ENCODE data around the gene TMEM18.

TMEM18 gene

DNA sequence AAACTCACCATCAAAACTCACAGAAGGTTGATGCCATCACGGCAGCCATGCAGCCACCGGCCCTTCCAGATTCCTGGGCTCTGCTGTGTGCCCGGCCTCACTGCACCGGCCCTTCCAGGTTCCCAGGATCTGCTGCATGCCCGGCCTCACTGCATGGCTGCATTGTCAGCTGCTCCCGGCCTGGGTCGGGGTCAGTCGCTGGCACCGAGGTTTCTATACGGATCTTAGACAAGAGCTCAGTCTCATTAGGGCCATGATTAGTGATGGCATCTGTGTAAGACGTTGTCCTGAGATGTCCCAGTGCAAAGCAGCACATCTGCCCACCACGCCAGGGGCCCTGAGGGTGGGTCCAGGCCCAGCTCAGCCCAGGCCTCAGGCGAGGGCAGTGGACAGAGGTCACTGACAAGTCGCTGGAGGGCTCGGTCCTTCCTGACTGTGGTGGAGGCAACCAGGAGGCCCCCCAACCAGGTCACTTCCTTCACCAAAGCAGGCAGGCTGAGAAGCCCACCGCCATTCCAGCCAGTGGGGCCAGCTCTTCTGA is 29.4 kb downstream of the TMEM18 start:
- H2AFZ ChIP-seq (ENCODE audit: low read length), result no peak overlapping the region
- no peaks in the 10 kb centered on the region for H3K36me3 ChIP-seq (replicated peaks in 1 of 2; ENCODE audit: control insufficient read depth in 2 of 2, insufficient read depth in 2 of 2, low read length in 2 of 2)
- no peak overlapping the region for H3K23ac ChIP-seq (ENCODE audit: low read depth, low read length, poor library complexity)
- no peak overlapping the region for H3K4me3 ChIP-seq (ENCODE audit: low read length in 2 of 2)
- peak overlapping the region; percentile 36 for H3K18ac ChIP-seq (ENCODE audit: low read length)
- H2BK12ac ChIP-seq (ENCODE audit: low read length), result no peak overlapping the region
- H3K27ac ChIP-seq (replicated peaks; ENCODE audit: low read length), result no peak overlapping the region
- H3K4me1 ChIP-seq (ENCODE audit: control insufficient read depth in 2 of 2, insufficient read depth in 1 of 2, low read depth in 1 of 2, low read length in 2 of 2), result peaks cover 4 to 6% of the 10 kb centered on the region in 2 donors
- DNase-seq (ENCODE audit: low spot score), result no peak
- peak overlapping the region; percentile 58 for H3K14ac ChIP-seq (ENCODE audit: low read length)
- H3K4ac ChIP-seq (ENCODE audit: low read length), result peak overlapping the region; percentile 31
- H3K9me3 ChIP-seq (replicated peaks in 1 of 2; ENCODE audit: control insufficient read depth in 2 of 2, insufficient read depth in 1 of 2, low read depth in 1 of 2, low read length in 2 of 2), result no peaks in the 10 kb centered on the region
- peak overlapping the region; percentile 65 for H2AK5ac ChIP-seq (ENCODE audit: low read depth, low read length)
- H3K4me2 ChIP-seq (ENCODE audit: insufficient read depth, low read length, poor library complexity, severe bottlenecking), result no peak overlapping the region
- H3K9ac ChIP-seq (ENCODE audit: low read depth, low read length, poor library complexity), result no peak overlapping the region
- no peak overlapping the region for H2BK5ac ChIP-seq (ENCODE audit: low read length)
- no CpG with 5 or more reads among the region's 16 CpGs for WGBS, 2 donors (ENCODE audit: extremely low coverage in 2 of 2, insufficient read length in 2 of 2, insufficient replicate concordance in 1 of 2)
- no peak overlapping the region for H4K8ac ChIP-seq (ENCODE audit: low read depth, low read length)
- no peak overlapping the region for H2BK120ac ChIP-seq (ENCODE audit: low read depth, low read length)
- no peak overlapping the region for H4K91ac ChIP-seq (ENCODE audit: low read depth, low read length, poor library complexity)
- peaks cover 0 to 2% (median 0%) of the 10 kb centered on the region in 3 experiments for H3K27me3 ChIP-seq (ENCODE audit: control insufficient read depth in 3 of 3, insufficient read depth in 3 of 3, low read depth in 1 of 3, low read length in 3 of 3)
- peaks cover 2% of the 10 kb centered on the region for H3K79me1 ChIP-seq (ENCODE audit: low read depth, low read length)
- H2BK15ac ChIP-seq (ENCODE audit: low read length), result peak overlapping the region; percentile 78

- Histone ChIP-seq H2BK120ac (ENCODE audit: low read depth, low read length) (no peak overlapping the region), H4K8ac (ENCODE audit: low read depth, low read length) (no peak overlapping the region), H2BK12ac (ENCODE audit: low read length) (no peak overlapping the region), H2AK5ac (ENCODE audit: low read depth, low read length) (no peak overlapping the region), H3K23ac (ENCODE audit: low read depth, low read length, poor library complexity) (no peak overlapping the region), H3K14ac (ENCODE audit: low read length) (no peak overlapping the region), H3K4me3 (ENCODE audit: low read length in 2 of 2) (no peak overlapping the region), H2BK15ac (ENCODE audit: low read length) (no peak overlapping the region), H3K27me3 (ENCODE audit: control insufficient read depth in 3 of 3, insufficient read depth in 3 of 3, low read depth in 1 of 3, low read length in 3 of 3) (peaks cover 0 to 2% (median 0%) of the 10 kb centered on the region in 3 experiments), H3K9me3 (replicated peaks in 1 of 2; ENCODE audit: control insufficient read depth in 2 of 2, insufficient read depth in 1 of 2, low read depth in 1 of 2, low read length in 2 of 2) (no peaks in the 10 kb centered on the region), H3K79me1 (ENCODE audit: low read depth, low read length) (peaks cover 2% of the 10 kb centered on the region), H4K91ac (ENCODE audit: low read depth, low read length, poor library complexity) (no peak overlapping the region), H3K4ac (ENCODE audit: low read length) (no peak overlapping the region), H3K4me1 (ENCODE audit: control insufficient read depth in 2 of 2, insufficient read depth in 1 of 2, low read depth in 1 of 2, low read length in 2 of 2) (peaks cover 4 to 6% of the 10 kb centered on the region in 2 donors), H3K18ac (ENCODE audit: low read length) (no peak overlapping the region), H3K4me2 (ENCODE audit: insufficient read depth, low read length, poor library complexity, severe bottlenecking) (no peak overlapping the region), H2BK5ac (ENCODE audit: low read length) (no peak overlapping the region), H3K9ac (ENCODE audit: low read depth, low read length, poor library complexity) (no peak overlapping the region), H3K36me3 (replicated peaks in 1 of 2; ENCODE audit: control insufficient read depth in 2 of 2, insufficient read depth in 2 of 2, low read length in 2 of 2) (no peaks in the 10 kb centered on the region), H3K27ac (replicated peaks; ENCODE audit: low read length) (no peak overlapping the region), H2AFZ (ENCODE audit: low read length) (no peak overlapping the region)
- no peak for DNase-seq (ENCODE audit: low spot score)
- no CpG with 5 or more reads among the region's 10 CpGs for WGBS, 2 donors (ENCODE audit: extremely low coverage in 2 of 2, insufficient read length in 2 of 2, insufficient replicate concordance in 1 of 2)
These were observed 30.1 kb downstream of the TMEM18 start for GRCh38 chr2:647003-647560.

DNA sequence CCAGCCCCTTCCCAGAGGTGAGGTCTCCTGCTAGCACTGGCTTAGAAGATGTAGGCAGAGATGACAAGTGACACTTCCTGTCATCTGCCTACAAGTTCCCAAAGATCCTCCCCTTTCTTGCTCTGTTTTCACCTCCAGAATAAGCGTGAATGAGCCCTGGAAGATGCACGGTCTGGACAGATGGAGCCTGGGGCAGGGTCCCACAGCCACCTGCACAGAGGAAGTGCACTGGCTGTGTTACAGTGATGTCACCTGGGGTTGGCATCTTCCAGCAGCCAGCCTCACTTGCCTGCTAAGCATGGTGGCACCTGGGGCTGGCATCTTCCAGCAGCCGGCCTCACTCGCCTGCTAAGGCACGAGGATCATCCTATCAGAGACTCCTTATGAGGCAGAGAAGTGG is 32.3 kb downstream of the TMEM18 start:
- Histone ChIP-seq H3K79me1 (ENCODE audit: low read depth, low read length) (peaks cover 2% of the 10 kb centered on the region), H3K14ac (ENCODE audit: low read length) (no peak overlapping the region), H3K4ac (ENCODE audit: low read length) (no peak overlapping the region), H2AFZ (ENCODE audit: low read length) (no peak overlapping the region), H3K4me3 (ENCODE audit: low read length in 2 of 2) (no peak overlapping the region), H3K27me3 (ENCODE audit: control insufficient read depth in 3 of 3, insufficient read depth in 3 of 3, low read depth in 1 of 3, low read length in 3 of 3) (peaks cover 0 to 2% (median 0%) of the 10 kb centered on the region in 3 experiments), H2BK5ac (ENCODE audit: low read length) (no peak overlapping the region), H3K27ac (replicated peaks; ENCODE audit: low read length) (no peak overlapping the region), H2AK5ac (ENCODE audit: low read depth, low read length) (no peak overlapping the region), H2BK15ac (ENCODE audit: low read length) (no peak overlapping the region), H2BK12ac (ENCODE audit: low read length) (no peak overlapping the region), H3K36me3 (replicated peaks in 1 of 2; ENCODE audit: control insufficient read depth in 2 of 2, insufficient read depth in 2 of 2, low read length in 2 of 2) (no peaks in the 10 kb centered on the region), H3K9ac (ENCODE audit: low read depth, low read length, poor library complexity) (no peak overlapping the region), H3K23ac (ENCODE audit: low read depth, low read length, poor library complexity) (no peak overlapping the region), H3K4me2 (ENCODE audit: insufficient read depth, low read length, poor library complexity, severe bottlenecking) (no peak overlapping the region), H4K8ac (ENCODE audit: low read depth, low read length) (peak overlapping the region; percentile 23), H3K9me3 (replicated peaks in 1 of 2; ENCODE audit: control insufficient read depth in 2 of 2, insufficient read depth in 1 of 2, low read depth in 1 of 2, low read length in 2 of 2) (no peaks in the 10 kb centered on the region), H3K18ac (ENCODE audit: low read length) (peak overlapping the region; percentile 77), H4K91ac (ENCODE audit: low read depth, low read length, poor library complexity) (no peak overlapping the region), H2BK120ac (ENCODE audit: low read depth, low read length) (no peak overlapping the region), H3K4me1 (ENCODE audit: control insufficient read depth in 2 of 2, insufficient read depth in 1 of 2, low read depth in 1 of 2, low read length in 2 of 2) (peaks cover 4 to 6% of the 10 kb centered on the region in 2 donors)
- no peak for DNase-seq (ENCODE audit: low spot score)
- no CpG with 5 or more reads among the region's 5 CpGs for WGBS, 2 donors (ENCODE audit: extremely low coverage in 2 of 2, insufficient read length in 2 of 2, insufficient replicate concordance in 1 of 2)

GRCh38 chr2:643761-644160 is 33.4 kb downstream of the TMEM18 start:
- no peak overlapping the region for H3K27ac ChIP-seq (replicated peaks; ENCODE audit: low read length)

More at GRCh38 chr2:643761-644160, 33.4 kb downstream of the TMEM18 start:
- no peak for DNase-seq (ENCODE audit: low spot score)
- Histone ChIP-seq H4K8ac (ENCODE audit: low read depth, low read length) (no peak overlapping the region), H3K4me1 (ENCODE audit: control insufficient read depth in 2 of 2, insufficient read depth in 1 of 2, low read depth in 1 of 2, low read length in 2 of 2) (peaks cover 0 to under 1% of the 10 kb centered on the region in 2 donors), H3K9me3 (replicated peaks in 1 of 2; ENCODE audit: control insufficient read depth in 2 of 2, insufficient read depth in 1 of 2, low read depth in 1 of 2, low read length in 2 of 2) (no peaks in the 10 kb centered on the region), H3K27me3 (ENCODE audit: control insufficient read depth in 3 of 3, insufficient read depth in 3 of 3, low read depth in 1 of 3, low read length in 3 of 3) (peaks cover 0 to 2% (median 0%) of the 10 kb centered on the region in 3 experiments), H2BK120ac (ENCODE audit: low read depth, low read length) (no peak overlapping the region), H3K23ac (ENCODE audit: low read depth, low read length, poor library complexity) (no peak overlapping the region), H2AFZ (ENCODE audit: low read length) (no peak overlapping the region), H4K91ac (ENCODE audit: low read depth, low read length, poor library complexity) (no peak overlapping the region), H3K79me1 (ENCODE audit: low read depth, low read length) (peaks cover 2% of the 10 kb centered on the region), H3K14ac (ENCODE audit: low read length) (no peak overlapping the region), H2BK15ac (ENCODE audit: low read length) (no peak overlapping the region), H2AK5ac (ENCODE audit: low read depth, low read length) (no peak overlapping the region), H3K4me2 (ENCODE audit: insufficient read depth, low read length, poor library complexity, severe bottlenecking) (no peak overlapping the region), H2BK12ac (ENCODE audit: low read length) (no peak overlapping the region), H3K4ac (ENCODE audit: low read length) (no peak overlapping the region), H2BK5ac (ENCODE audit: low read length) (no peak overlapping the region), H3K4me3 (ENCODE audit: low read length in 2 of 2) (no peak overlapping the region), H3K36me3 (replicated peaks in 1 of 2; ENCODE audit: control insufficient read depth in 2 of 2, insufficient read depth in 2 of 2, low read length in 2 of 2) (no peaks in the 10 kb centered on the region), H3K9ac (ENCODE audit: low read depth, low read length, poor library complexity) (no peak overlapping the region), H3K18ac (ENCODE audit: low read length) (no peak overlapping the region)
- WGBS, 2 donors (ENCODE audit: extremely low coverage in 2 of 2, insufficient read length in 2 of 2, insufficient replicate concordance in 1 of 2), result no CpG with 5 or more reads among the region's 4 CpGs

Data from neuronal stem cell (in vitro differentiated cells).